CD4-positive, alpha-beta T cell (primary cell): Measurements from ENCODE around the gene NEUROG3. TPM values are rescaled to one million over a fixed set of nuclear protein-coding genes. Genes with fewer than 3 reads are reported as not detected.

Source experiments
- ATAC-seq: fragments of 200-7000 bp; cut with Tn5 transposase; one replicate; pipeline ENCODE4 v1.10.0; 2022; ENCODE audit warnings: mild to moderate bottlenecking; ENCODE audit not compliant: poor library complexity
- CTCF ChIA-PET: fragments of 350-600 bp; sonication (Branson Sonifier 250); formaldehyde crosslinking; loops from one replicate; lab custom pipeline; 2021; ENCODE audit warnings: antibody characterized with exemption, inconsistent platforms; lab: Charles Lee
- POLR2A ChIA-PET: fragments of 350-600 bp; sonication (Branson Sonifier 250); formaldehyde crosslinking; loops from one replicate; lab custom pipeline; 2021; ENCODE audit warnings: antibody characterized with exemption, inconsistent platforms; lab: Charles Lee
- DNase-seq, 14 experiments: peaks; one replicate each; pipeline ENCODE4 v3.0.0-alpha.2; 2013 to 2020; ENCODE audit warnings: mixed read lengths in 2 of 14
- H3K27ac ChIP-seq, 2 donors: one replicate each; pipeline versions ENCODE4 v1.5.1 to v1.7.0; 2013; ENCODE audit warnings: low read length in 2 of 2, low read depth in 1 of 2, mild to moderate bottlenecking in 1 of 2
- H3K27me3 ChIP-seq, 2 experiments: 1 replicate in 1 of 2; 2 replicates in 1 of 2; pipeline versions ENCODE4 v1.6.1 to v1.7.0; 2013; ENCODE audit warnings: low read length in 2 of 2, control low read depth in 1 of 2, mild to moderate bottlenecking in 1 of 2, moderate library complexity in 1 of 2; ENCODE audit not compliant: insufficient read depth in 2 of 2, control insufficient read depth in 1 of 2
- H3K36me3 ChIP-seq: one replicate; pipeline ENCODE4 v1.6.1; 2013; ENCODE audit warnings: low read length, control low read depth; ENCODE audit not compliant: insufficient read depth
- H3K4me1 ChIP-seq: one replicate; pipeline ENCODE4 v1.6.1; 2013; ENCODE audit warnings: low read length, control low read depth; ENCODE audit not compliant: insufficient read depth
- H3K4me3 ChIP-seq: one replicate; pipeline ENCODE4 v1.5.1; 2013; ENCODE audit warnings: mild to moderate bottlenecking, low read length, moderate library complexity
- H3K9me3 ChIP-seq, 2 experiments: 1 replicate in 1 of 2; 2 replicates in 1 of 2; pipeline versions ENCODE4 v1.6.1 to v1.7.0; 2013; ENCODE audit warnings: low read length in 2 of 2, mild to moderate bottlenecking in 2 of 2, control low read depth in 1 of 2, moderate library complexity in 1 of 2; ENCODE audit not compliant: control insufficient read depth in 1 of 2, insufficient read depth in 1 of 2
- H3K27ac Mint-ChIP-seq: one replicate; pipeline ENCODE4 v1.8.0; 2020; ENCODE audit warnings: mixed read lengths
- H3K27me3 Mint-ChIP-seq: one replicate; pipeline ENCODE4 v1.8.0; 2021; ENCODE audit warnings: mixed read lengths
- H3K36me3 Mint-ChIP-seq: one replicate; pipeline ENCODE4 v1.8.0; 2021; ENCODE audit warnings: low read depth, mixed read lengths
- H3K4me1 Mint-ChIP-seq: one replicate; pipeline ENCODE4 v1.8.0; 2021; ENCODE audit warnings: low read depth, mixed read lengths
- H3K4me3 Mint-ChIP-seq: one replicate; pipeline ENCODE4 v1.8.0; 2020; ENCODE audit warnings: mild to moderate bottlenecking, mixed read lengths
- H3K9me3 Mint-ChIP-seq: one replicate; pipeline ENCODE4 v1.8.0; 2020; ENCODE audit warnings: mixed read lengths
- CTCF ChIP-seq: fragments of 200-600 bp; IDR thresholded peaks from one replicate; pipeline ENCODE4 v1.8.0; 2022; ENCODE audit warnings: antibody characterized with exemption, mild to moderate bottlenecking
- intact Hi-C, 2 experiments: fragments of 100-400 bp; cut with DNase I in 1 of 2; cut with micrococcal nuclease in 1 of 2; formaldehyde crosslinking; loops; one replicate each; pipeline versions ENCODE4 v1.15.1 to v1.9.0; 2023 to 2025; cut with DNase I, micrococcal nuclease
- total RNA-seq, 174 experiments: library from RNA in 2 of 174; stranded (reverse) in 2 of 174; gene quantifications; one replicate each; pipeline ENCODE4 v1.2.3 and lab custom pipeline; 2021 to 2026

The NEUROG3 gene
- total RNA-seq, 2 experiments from 2014 or later, result not detected

GRCh38 chr10:69553328-69553727 is 19.9 kb downstream of the NEUROG3 start:
- H3K4me1 ChIP-seq, result peaks cover 3% of the 10 kb centered on the region
- CTCF ChIA-PET, result no interaction called here
- H3K27ac ChIP-seq, result no peak overlapping the region
- Mint-ChIP-seq H3K4me1 (peaks cover 4% of the 10 kb centered on the region), H3K9me3 (peaks cover 18% of the 10 kb centered on the region), H3K4me3 (no peak overlapping the region), H3K36me3 (no peaks in the 10 kb centered on the region), H3K27me3 (peaks cover 35% of the 10 kb centered on the region), H3K27ac (no peak overlapping the region)
- H3K4me3 ChIP-seq, result no peak overlapping the region
- peaks cover 8 to 14% of the 10 kb centered on the region in 2 experiments for H3K27me3 ChIP-seq
- H3K36me3 ChIP-seq, result no peaks in the 10 kb centered on the region
- no peak for TF ChIP-seq CTCF
- H3K9me3 ChIP-seq, result peaks cover 7 to 24% of the 10 kb centered on the region in 2 experiments
- intact Hi-C loops, result no loop called here
- ATAC-seq (no peak), DNase-seq (no peak)
- POLR2A ChIA-PET, result no interaction called here

DNA sequence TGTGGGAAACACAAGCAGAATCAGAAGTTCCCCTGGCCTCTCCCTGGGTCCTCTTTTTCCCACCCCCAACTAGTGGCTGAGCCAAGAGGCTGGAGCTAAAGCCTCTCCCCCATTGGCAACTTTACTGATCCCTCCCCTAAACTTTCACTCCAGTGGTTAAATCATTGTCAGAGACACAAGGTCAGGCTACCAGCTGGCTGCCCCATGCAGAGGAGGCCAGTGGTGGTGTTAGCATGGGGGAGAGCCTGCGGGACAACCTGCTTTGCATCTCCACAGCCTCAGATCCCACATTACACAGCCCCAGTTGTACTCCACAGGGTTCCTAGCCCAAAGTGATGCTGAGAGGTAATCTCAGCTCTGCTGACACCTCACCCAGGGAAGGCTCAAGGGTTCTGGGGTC is 21.0 kb downstream of the NEUROG3 start:
- DNase-seq, result no peak
- no peaks in the 10 kb centered on the region for H3K4me1 ChIP-seq
- peaks cover 7 to 24% of the 10 kb centered on the region in 2 experiments for H3K9me3 ChIP-seq
- H3K27ac ChIP-seq, result no peak overlapping the region
- Mint-ChIP-seq H3K36me3 (no peaks in the 10 kb centered on the region), H3K27me3 (peaks cover 35% of the 10 kb centered on the region), H3K9me3 (peaks cover 23% of the 10 kb centered on the region), H3K4me3 (no peak overlapping the region), H3K4me1 (no peaks in the 10 kb centered on the region), H3K27ac (no peak overlapping the region)
- no peaks in the 10 kb centered on the region for H3K36me3 ChIP-seq
- no peak for TF ChIP-seq CTCF
- H3K4me3 ChIP-seq, result no peak overlapping the region
- CTCF ChIA-PET, result interaction anchor here (0.6 kb wide), 1 partner anchor 85 kb away, joined by 4 read pairs; no protein-coding TSS in a partner anchor
- POLR2A ChIA-PET, result no interaction called here
- no peak for ATAC-seq
- peaks cover 8 to 14% of the 10 kb centered on the region in 2 experiments for H3K27me3 ChIP-seq
- intact Hi-C loops, result no loop called here

DNA sequence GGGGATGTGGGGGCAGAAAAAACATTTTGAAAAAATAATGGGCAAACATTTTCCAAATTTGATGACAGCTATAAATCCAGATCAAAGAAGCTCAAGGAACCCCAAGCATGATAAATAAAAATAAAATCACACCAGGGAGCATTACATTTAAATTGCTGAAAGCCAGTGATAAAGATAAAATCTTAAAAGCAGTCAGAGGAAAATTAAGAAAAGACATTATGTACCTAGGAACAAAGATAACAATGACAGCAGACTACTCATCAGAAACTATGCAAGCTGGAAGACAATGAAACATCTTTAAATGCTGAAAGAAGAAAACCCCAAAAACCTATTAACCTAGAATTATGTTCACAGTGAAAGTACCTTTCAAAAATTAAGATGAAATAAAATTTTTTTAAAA is 23.3 kb downstream of the NEUROG3 start:
- Histone ChIP-seq H3K4me3 (no peak overlapping the region), H3K4me1 (no peaks in the 10 kb centered on the region), H3K27ac (no peak overlapping the region), H3K9me3 (peaks cover 7 to 24% of the 10 kb centered on the region in 2 experiments), H3K36me3 (no peaks in the 10 kb centered on the region), H3K27me3 (peaks cover 8 to 16% of the 10 kb centered on the region in 2 experiments)
- POLR2A ChIA-PET, result no interaction called here
- Mint-ChIP-seq H3K4me3 (no peak overlapping the region), H3K27me3 (peaks cover 33% of the 10 kb centered on the region), H3K27ac (no peak overlapping the region), H3K9me3 (peaks cover 25% of the 10 kb centered on the region), H3K36me3 (no peaks in the 10 kb centered on the region), H3K4me1 (no peaks in the 10 kb centered on the region)
- CTCF ChIA-PET, result no interaction called here
- intact Hi-C loops, result no loop called here
- ATAC-seq (no peak), DNase-seq (no peak)
- TF ChIP-seq CTCF, result no peak
